ENCODE data around the gene IMMP2L. TPM values are rescaled to one million over a fixed set of nuclear protein-coding genes. Genes with fewer than 3 reads are reported as not detected.

IMMP2L gene
- total RNA-seq, 2 experiments from 2014 or later = 8.9 to 18.7 TPM

GRCh38 chr7:110772615-110773014, 789.7 kb downstream of the IMMP2L start:
- intact Hi-C loops (cut with DNase I, micrococcal nuclease) = no loop called here
- Histone ChIP-seq H3K4me3 (ENCODE audit: low read length) (no peak overlapping the region), H3K27me3 (ENCODE audit: control insufficient read depth in 1 of 2, insufficient read depth in 2 of 2, low read length in 2 of 2) (no peaks in the 10 kb centered on the region), H3K4me1 (ENCODE audit: insufficient read depth, low read length) (no peaks in the 10 kb centered on the region), H3K27ac (ENCODE audit: low read depth in 1 of 2, low read length in 2 of 2) (no peak overlapping the region), H3K36me3 (ENCODE audit: insufficient read depth, low read length) (no peaks in the 10 kb centered on the region), H3K9me3 (ENCODE audit: control insufficient read depth in 1 of 2, insufficient read depth in 1 of 2, low read length in 2 of 2) (no peaks in the 10 kb centered on the region)
- no peaks in the 10 kb centered on the region for H3K27me3 Mint-ChIP-seq
- H3K4me1 Mint-ChIP-seq (ENCODE audit: low read depth) = no peaks in the 10 kb centered on the region
- ATAC-seq (ENCODE audit: poor library complexity) (no peak), DNase-seq (no peak)
- no peaks in the 10 kb centered on the region for H3K36me3 Mint-ChIP-seq (ENCODE audit: low read depth)
- H3K9me3 Mint-ChIP-seq = no peaks in the 10 kb centered on the region
- H3K4me3 Mint-ChIP-seq = no peak overlapping the region
- CTCF ChIA-PET = no interaction called here
- no peak overlapping the region for H3K27ac Mint-ChIP-seq
- POLR2A ChIA-PET = interaction anchor here (0.6 kb wide), 1 partner anchor 10 kb away, joined by 3 read pairs; no protein-coding TSS in a partner anchor
- no peak for TF ChIP-seq CTCF (IDR thresholded peaks at IDR 0.05)

GRCh38 chr7:110771717-110772116, 790.6 kb downstream of the IMMP2L start:
- ChIA-PET POLR2A (no interaction called here), CTCF (no interaction called here)
- H3K36me3 Mint-ChIP-seq (ENCODE audit: low read depth) = no peaks in the 10 kb centered on the region
- no peak overlapping the region for H3K27ac Mint-ChIP-seq
- DNase-seq (no peak), ATAC-seq (ENCODE audit: poor library complexity) (no peak)
- Histone ChIP-seq H3K4me3 (ENCODE audit: low read length) (no peak overlapping the region), H3K9me3 (ENCODE audit: control insufficient read depth in 1 of 2, insufficient read depth in 1 of 2, low read length in 2 of 2) (no peaks in the 10 kb centered on the region), H3K36me3 (ENCODE audit: insufficient read depth, low read length) (no peaks in the 10 kb centered on the region), H3K27ac (ENCODE audit: low read depth in 1 of 2, low read length in 2 of 2) (no peak overlapping the region), H3K27me3 (ENCODE audit: control insufficient read depth in 1 of 2, insufficient read depth in 2 of 2, low read length in 2 of 2) (no peaks in the 10 kb centered on the region), H3K4me1 (ENCODE audit: insufficient read depth, low read length) (no peaks in the 10 kb centered on the region)
- no peaks in the 10 kb centered on the region for H3K27me3 Mint-ChIP-seq
- intact Hi-C loops (cut with DNase I, micrococcal nuclease) = no loop called here
- H3K4me3 Mint-ChIP-seq = no peak overlapping the region
- no peak for TF ChIP-seq CTCF (IDR thresholded peaks at IDR 0.05)
- H3K9me3 Mint-ChIP-seq = no peaks in the 10 kb centered on the region
- H3K4me1 Mint-ChIP-seq (ENCODE audit: low read depth) = no peaks in the 10 kb centered on the region

GRCh38 chr7:110767550-110768110, 794.7 kb downstream of the IMMP2L start:
- intact Hi-C loops (cut with DNase I, micrococcal nuclease) = no loop called here
- H3K4me1 Mint-ChIP-seq (ENCODE audit: low read depth) = no peaks in the 10 kb centered on the region
- no peaks in the 10 kb centered on the region for H3K27me3 Mint-ChIP-seq
- no peak overlapping the region for H3K27ac Mint-ChIP-seq
- no peak for TF ChIP-seq CTCF (IDR thresholded peaks at IDR 0.05)
- H3K4me3 Mint-ChIP-seq = no peak overlapping the region
- ATAC-seq (ENCODE audit: poor library complexity) (no peak), DNase-seq (no peak)
- no peaks in the 10 kb centered on the region for H3K9me3 Mint-ChIP-seq
- ChIA-PET CTCF (no interaction called here), POLR2A (no interaction called here)
- no peak overlapping the region for H3K4me3 ChIP-seq (ENCODE audit: low read length)
- no peaks in the 10 kb centered on the region for H3K36me3 Mint-ChIP-seq (ENCODE audit: low read depth)
- H3K9me3 ChIP-seq (ENCODE audit: control insufficient read depth in 1 of 2, insufficient read depth in 1 of 2, low read length in 2 of 2) = no peaks in the 10 kb centered on the region
- no peaks in the 10 kb centered on the region for H3K27me3 ChIP-seq (ENCODE audit: control insufficient read depth in 1 of 2, insufficient read depth in 2 of 2, low read length in 2 of 2)
- no peak overlapping the region for H3K27ac ChIP-seq (ENCODE audit: low read depth in 1 of 2, low read length in 2 of 2)
- no peaks in the 10 kb centered on the region for H3K36me3 ChIP-seq (ENCODE audit: insufficient read depth, low read length)
- H3K4me1 ChIP-seq (ENCODE audit: insufficient read depth, low read length) = no peaks in the 10 kb centered on the region
